ENCODE measurements around the gene SYT3.
A peak's percentile ranks its signal among the peaks of the same experiment; 100 is the strongest.
"Not testable (repeated sequence)": the region's sequence is repeated elsewhere in the genome, so short reads cannot be mapped to it uniquely, and the experiment has no call there.

The SYT3 gene

DNA sequence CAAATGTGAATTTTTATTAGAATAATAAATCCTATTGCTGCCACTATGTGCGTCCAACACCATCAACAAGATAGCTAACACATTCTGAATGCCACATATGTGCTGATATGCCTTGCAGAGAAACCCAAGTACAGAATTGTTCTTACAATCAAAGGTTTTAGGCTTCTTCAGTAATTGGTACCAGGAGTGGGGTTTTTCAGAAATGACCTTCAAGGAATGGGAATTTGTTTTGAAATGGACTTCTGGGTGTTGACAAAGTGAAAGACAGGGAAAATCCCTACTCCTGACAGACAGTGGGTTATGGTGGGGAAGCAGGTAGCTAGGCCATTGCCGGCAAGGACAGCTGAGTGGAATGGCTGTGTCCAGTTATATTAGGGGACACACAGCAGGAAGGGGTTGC, 5.7 kb downstream of the SYT3 start:
- DNase-seq, result no peak

DNA sequence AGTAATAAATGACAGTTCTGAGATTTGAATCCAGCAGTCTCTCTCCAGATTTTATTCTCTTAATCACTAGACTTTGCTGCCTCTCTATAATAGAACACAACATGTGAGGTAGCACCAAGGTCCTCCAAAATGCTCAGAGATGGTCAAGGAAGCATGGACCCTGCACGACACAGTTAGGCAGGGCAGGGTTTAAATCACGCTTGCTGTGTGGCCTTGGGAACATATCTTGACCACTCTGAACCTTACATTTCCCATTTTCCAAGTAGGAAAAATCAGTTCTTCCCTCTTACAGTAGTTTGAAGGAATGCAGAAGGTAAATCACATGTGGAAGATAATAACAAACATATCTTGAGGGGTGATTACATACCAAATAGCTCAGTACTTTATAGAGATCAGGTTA, 6.3 kb downstream of the SYT3 start:
- DNase-seq, result no peak

DNA sequence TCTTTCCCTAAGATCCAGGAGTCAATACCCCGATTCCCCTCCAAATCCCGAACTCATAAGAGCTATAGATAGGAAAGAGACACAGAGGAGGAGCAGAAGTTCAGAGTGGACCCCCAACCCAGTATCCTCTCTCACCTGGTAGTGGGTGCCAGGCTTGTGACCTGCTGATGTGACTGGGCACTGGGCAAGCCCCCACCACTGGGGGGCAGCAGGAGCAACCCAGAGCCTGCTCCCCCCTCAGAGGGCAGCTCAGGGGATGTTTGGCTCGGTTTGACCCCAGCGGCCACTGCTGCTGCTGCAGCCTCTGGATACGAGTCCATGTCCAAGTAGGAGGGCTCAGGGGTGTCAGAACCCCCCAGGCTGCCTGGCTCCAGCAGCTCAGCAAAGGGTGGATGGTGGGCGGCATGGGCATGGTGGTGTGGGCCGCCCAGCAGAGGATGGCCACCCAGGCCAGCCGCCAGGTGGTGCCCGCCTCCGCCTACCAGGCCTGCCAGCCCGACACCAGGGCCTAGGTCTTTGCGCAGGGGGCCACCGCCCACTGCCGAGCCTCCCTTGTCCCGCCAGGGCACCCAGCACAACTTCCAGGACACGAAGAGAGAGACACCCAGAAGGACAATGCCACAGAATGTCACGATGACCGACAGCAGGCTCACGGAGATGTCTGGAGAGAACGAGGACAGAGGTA, 7.4 kb downstream of the SYT3 start:
- DNase-seq, result no peak

DNA sequence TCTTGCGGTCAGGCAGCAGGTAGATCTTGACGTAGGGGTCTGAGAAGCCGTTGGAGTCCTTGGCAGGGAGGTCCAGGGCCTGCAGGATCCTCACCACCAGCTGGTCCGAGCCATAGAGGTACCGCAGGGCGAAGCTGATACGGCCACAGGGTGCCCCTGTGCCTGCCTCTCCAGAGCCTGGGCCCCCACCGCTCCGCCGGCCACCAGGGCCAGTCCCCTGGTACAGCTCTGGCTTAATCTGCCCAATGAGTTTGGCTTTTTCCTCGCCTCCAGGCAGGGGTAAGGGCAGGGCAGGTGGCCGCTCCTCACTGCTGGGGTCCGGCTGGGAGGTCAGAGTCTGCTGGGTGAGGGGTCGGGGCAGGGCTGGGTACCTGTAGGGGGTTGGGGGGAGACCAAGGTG, 9.9 kb downstream of the SYT3 start:
- no peak for DNase-seq

DNA sequence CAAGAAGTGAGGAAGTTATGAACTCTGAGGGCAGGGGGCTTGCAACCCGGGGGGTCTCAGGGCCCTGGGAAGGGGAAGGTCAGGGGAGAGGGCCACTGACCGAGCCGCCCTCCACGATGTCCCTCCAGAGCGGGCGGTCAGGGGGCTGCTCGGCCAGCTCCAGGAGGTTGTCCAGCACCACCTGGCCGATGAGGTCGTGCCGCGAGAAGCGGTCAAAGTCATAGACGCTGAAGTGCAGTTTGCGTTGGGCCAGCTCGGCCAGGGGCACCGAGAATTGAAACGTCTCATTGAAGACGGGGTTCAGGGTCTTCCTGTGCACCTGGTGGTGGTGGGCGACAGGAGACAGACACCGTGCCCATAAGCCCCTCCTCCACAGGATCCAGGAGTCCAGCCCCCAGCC, 10.5 kb downstream of the SYT3 start:
- no peak for DNase-seq

DNA sequence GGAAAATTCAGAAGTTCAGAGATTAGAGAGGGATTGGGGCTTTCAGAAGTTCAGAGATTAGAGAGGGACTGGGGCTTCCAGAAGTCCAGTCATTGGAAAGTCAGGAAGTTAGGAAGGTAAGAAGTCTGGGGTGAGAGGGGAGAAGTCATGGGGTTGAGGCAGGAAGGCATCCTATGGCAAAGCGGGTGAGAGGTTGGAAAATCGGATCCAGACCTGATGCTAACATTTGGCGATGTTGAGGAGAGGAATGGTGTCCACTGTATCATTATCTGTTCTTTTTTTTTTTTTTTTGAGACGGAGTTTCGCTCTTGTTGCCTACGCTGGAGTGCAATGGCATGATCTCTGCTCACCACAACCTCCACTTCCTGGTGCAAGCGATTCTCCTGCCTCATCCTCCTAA, 11.1 kb downstream of the SYT3 start:
- DNase-seq, result no peak

DNA sequence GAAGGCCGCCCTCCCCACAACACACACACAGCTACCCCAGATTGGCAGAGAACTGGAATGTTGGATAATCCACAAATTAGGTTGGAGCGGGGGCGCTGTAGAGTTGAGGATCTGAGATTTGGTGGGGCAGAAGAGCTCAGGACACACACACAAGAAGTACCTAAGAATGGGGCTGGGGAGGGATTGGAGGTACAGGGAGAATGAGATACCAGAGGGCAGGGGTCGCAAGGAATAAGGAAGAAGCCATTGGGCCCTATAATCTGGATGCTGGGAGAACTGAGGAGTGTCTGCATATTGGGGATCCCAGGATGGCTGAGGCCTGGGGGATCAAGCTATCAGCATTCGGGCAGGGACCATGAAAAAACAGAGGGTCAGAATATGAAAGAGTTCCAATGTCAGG, 11.5 kb downstream of the SYT3 start:
- DNase-seq, result no peak

DNA sequence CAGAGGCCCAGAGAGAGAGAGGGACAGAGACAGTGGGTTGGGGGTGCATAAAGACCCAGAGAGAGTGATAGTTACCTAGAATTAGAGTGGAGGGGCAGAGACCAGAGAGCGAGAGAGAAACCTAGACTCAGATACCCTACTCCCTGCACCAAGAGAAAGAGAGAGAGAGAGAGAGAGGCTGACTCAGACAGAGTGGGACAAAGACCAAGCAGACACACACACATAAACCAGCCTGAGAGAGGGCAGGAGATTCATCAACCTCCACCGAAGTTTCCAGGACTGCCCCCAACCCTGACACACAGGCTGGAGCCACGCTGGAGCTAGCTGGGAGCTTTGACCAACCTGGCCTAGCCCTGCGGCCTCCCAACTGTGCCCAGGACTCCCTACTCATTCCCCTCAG, 12.9 kb downstream of the SYT3 start:
- DNase-seq, result no peak

DNA sequence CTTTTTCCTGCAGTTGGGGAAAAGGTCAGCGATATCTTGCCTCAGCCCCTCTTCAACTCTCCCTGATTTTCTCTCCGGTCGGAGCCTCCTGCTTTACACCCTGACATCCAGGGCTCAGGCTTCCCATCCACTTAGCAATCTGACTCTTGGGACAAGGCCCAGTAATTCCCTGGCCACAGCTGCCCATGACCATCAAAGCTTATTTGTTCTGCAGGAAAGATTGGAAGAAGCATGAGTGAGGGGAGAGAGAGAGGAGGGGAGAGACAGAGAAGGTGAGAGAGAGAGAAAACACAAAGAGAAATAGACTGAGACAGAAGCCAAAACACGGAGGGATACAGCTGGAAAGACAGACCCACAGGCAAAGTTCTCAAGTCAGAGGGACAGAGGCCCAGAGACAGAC, 13.7 kb downstream of the SYT3 start:
- DNase-seq, result no peak

DNA sequence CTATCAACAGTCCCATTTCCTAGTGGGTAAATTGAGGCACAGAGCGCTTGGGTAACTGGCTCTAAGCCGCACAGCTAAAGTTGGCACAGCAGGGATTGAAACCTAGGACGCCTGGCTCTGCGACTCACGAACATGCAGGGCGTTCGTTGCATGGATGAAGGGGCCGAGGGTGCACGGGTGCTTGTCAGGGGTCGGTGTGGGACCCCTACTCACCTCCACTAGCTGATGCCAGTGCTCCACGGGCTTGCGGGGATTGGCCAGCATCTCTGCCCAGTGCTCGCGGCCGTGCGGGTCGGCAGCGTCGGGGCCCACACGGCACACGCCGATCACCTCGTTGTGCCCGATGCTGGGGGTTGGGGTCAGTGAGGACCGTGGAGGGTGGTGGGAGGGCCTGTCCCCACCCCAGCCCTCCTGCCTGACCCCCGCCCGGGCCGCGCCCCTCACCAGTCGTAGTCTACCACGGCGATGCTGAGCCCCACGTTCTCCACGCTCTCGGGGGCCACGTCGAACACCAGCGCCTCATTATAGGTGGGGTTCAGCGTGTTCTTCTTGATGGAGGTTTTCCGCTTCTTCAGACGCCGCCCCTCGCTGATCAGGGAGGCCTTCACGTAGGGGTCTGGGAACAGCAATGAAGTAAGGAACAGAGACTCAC, 14.6 kb downstream of the SYT3 start:
- no peak for DNase-seq

DNA sequence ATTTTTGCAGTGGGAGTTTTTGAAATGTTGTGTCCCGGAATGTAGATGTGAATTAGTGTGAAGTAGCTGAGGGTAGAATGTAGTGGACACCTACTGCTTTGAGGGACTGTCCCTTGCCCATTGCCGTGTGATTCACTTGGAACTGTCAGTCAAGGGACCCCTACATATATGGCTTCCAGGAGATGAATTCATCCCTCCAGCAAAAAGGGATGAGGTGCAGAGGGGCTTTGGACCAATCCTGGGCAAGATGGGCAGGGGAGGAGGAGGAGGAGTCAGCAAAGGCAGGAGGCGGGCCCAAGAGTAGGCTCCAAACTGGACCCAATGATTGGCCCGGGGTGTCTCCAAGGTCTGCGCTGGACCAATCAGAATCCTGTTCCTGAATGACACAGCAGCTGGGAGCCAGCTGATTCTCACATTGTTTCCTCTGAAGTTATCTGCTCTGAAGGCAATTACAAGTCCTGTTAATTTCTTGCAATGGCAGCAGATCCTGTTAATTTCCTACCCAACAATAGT, 19.2 kb downstream of the SYT3 start:
- DNase-seq, result not testable (repeated sequence)

DNA sequence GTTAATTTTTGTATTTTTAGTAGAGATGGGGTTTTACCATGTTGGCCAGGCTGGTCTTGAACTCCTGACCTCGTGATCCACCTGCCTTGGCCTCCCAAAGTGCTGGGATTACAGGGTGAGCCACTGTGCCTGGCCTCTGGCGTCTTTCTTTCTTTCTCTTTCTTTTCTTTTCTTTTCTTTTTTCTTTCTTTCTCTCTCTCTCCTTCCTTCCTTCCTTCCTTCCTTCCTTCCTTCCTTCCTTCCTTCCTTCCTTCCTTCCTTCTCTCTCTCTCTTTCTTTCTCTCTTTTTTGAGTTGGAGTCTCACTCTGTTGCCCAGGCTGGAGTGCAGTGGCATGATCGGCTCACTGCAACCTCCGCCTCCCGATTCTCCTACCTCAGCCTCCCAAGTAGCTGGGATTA, 20.5 kb downstream of the SYT3 start:
- DNase-seq, result not testable (repeated sequence)

DNA sequence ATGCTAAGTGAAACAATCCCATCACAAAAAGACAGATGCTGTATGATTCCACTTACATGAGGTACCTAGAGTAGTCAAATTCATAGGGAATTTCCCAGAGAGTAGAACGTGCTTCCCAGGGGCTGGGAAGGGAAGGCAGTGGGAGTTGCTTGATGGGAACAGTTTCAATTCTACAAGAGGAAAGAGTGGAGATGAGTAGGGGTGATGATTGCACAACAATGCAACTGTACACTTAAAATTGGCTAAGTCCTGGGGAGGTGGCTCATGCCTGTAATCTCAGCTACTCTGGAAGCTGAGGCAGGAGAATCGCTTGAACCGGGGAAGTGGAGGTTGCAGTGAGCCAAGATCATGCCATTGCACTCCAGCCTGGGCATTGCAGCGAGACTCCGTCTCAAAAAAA, 21.3 kb downstream of the SYT3 start:
- not testable (repeated sequence) for DNase-seq

DNA sequence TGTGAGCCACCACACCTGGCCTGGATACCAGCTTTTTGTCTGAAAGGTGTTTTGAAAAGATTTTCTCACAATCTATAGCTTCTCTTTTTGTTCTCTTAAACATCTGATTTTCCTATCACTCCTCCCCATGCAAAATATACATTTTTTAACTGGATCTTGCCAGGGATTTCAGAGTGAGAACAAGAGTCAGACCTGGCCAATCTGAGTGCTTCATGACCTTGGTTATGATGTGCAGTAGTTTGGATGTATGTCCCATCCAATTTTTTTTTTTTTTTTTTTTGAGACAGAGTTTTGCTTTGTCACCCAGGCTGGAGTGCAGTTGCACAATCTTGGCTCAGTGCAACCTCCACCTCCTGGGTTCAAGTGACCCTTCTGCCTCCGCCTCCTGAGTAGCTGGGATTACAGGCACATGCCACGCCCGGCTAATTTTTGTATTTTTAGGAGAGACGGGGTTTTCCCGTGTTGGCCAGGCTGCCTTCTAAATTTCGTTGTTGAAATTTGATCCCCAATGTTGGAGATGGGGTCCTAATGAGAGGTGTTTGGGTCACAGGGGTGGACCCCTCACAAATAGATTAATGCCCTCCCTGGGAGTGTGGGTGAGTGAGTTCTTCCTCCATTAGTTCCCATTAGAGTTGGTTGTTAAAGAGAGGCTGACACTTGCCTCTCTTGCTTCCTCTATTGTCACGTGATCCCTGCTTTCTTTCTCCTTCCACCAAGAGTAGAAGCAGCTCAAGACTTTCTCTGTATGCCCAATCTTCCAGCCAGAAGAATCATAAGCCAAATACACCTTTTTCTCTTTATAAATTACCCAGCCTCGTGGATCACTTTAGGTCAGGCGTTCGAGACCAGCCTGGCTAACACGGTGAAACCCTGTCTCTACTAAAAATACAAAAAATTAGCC, 26.9 kb downstream of the SYT3 start:
- not testable (repeated sequence) for DNase-seq

DNA sequence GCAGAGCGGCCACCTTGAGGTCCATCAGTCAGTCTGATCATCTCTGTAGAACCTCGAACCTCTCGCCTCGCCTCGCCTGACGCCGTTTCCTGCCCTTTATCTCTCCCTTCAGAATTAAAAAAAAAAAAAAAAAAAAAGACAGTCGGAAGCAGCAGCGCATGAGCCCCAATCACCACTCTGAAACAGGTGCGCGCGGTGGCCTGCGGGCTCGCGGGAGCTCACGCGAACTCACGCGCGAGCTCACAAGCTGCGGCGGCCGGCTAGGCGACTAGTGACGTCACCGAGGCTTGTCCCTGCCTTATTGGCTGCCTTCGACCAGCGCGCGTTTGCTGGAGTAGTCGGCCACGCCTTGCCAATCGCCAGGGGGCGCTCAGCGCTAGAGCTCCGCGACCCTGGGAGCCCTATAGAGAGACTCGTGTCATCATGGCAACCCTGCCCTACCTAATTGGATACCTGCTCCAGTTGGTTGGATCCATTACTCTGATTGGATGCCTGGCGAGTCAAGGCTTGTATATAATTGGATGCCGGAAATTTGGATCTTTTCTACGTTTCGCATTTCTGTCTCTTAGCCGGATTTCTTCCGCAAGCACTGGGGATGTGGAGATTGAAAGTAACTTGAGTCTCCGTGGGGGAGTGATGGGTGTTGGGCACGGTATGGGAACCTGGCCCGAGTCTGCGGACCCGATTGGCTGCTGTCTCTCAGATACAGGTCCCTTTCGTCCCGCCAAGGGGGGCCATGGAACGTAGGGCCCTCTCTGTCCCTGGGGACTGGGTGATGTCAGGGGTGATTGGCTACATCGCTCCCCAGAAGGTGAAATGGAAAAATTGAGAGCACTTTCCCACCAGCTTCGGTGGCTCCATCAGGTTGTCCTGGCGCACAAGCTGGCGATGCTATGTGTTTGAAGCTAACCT, 31.6 kb downstream of the SYT3 start:
- DNase-seq, result peak; percentile 63

DNA sequence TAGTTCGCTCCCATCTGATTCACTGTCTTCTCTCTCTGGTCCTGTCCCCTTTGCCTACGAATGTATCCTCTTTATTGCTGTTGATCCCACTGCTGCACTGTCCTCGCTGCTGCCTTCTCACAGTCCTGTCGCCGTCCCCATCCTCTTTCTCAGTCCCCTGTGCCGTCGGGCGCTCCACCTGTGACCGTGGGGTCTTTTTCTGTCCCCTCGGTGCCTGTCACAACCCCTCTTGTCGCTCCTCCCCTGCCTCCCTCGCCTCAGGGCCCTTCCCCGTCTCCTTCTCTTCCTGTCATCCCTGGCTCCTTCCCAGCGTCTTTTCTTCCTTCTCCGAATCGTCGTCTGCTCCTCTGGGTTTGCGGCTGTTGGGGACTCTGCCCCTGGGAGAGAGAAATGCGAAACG, 32.3 kb downstream of the SYT3 start:
- DNase-seq, result no peak

DNA sequence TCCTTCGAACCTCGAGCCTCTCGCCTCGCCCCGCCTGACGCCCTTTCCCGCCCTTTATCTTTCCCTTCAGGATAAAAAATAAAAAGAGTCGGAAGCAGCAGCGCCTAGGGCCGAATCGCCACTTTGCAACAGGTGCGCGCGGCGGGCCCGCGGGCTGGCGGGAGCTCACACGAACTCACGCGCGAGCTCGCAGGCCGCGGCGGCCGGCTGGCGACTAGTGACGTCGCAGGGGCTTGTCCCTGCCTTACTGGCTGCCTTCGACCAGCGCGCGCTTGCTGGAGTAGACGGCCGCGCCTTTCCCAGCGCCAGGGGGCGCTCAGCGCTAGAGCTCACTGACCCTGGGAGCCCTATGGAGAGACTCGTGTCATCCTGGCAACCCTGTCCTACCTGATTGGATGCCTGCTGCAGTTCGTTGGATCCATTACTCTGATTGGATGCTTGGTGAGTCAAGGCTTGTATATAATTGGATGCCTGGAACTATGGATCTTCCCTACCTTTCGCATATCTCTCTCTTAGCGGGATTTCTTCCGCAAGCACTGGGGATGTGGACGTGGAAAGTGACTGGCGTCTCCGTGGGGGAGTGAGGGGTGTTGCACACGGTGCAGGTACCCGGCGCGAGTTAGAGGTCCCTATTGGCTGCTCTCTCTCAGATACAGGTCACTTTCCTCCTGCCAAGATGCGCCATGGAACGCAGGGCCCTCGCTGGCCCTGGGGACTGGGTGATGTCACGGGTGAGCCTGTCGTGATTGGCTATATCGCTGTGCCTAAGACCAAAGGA, 33.4 kb downstream of the SYT3 start:
- DNase-seq, result not testable (repeated sequence)

DNA sequence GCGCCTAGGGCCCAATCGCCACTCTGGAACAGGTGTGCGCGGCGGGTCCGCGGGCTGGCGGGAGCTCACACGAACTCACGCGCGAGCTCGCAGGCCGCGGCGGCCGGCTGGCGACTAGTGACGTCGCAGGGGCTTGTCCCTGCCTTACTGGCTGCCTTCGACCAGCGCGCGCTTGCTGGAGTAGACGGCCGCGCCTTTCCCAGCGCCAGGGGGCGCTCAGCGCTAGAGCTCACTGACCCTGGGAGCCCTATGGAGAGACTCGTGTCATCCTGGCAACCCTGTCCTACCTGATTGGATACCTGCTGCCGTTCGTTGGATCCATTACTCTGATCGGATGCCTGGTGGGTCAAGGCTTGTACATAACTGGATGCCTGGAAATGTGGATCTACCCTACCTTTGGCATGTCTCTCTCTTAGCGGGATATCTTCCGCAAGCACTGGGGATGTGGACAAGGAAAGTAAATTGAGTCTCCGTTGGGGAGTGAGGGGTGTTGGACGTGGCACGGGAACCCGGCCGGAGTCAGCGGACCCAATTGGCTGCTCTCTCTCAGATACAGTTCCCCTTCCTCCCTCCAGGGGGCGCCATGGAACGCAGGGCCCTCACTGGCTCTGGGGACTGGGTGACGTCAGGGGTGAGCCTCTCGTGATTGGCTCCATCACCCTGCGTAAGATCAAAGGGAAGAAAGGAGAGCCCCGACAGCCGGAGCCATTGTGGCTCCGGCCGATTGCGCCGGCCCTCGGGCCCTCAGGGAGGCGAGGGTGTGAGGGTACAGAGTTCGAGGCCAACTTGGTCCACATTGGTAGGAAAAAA, 35.2 kb downstream of the SYT3 start:
- not testable (repeated sequence) for DNase-seq

DNA sequence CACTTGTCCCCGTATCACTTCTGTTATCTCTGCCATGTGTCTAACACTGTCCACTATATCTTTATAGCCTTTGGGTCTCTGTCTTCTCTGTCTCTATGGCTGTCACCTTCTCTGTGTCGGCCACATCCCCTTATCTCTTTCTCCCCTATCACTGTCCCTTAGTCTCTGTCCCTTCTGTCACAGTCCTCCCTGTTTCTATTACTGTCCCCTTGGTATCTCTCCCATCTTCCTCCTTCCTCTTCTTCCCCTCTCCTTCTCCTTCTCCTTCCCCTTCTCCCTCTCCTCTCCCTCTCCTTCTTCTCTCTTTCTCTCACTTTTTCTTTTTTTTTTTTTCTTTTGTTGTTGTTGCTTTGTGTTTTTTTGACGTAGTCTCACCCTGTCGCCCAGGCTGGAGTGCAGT, 36.7 kb downstream of the SYT3 start:
- DNase-seq, result no peak

DNA sequence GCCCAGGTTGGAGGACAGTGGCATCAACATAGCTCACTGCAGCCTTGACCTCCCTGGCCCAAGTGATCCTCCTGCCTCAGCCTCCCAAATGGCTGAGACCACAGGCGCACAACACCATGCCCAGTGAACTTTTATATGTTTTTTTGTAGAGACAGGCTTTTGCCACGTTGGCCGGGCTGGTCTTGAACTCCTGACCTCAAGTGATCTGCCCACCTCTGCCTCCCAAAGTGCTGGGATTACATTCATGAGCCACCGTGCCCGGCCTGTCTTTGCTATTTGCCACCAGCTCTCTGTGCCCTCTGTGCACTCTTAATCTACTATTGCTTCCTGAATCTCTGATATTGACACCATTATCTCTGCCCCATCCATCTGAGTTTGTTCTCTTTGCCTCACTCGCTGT, 37.2 kb downstream of the SYT3 start:
- DNase-seq, result no peak

DNA sequence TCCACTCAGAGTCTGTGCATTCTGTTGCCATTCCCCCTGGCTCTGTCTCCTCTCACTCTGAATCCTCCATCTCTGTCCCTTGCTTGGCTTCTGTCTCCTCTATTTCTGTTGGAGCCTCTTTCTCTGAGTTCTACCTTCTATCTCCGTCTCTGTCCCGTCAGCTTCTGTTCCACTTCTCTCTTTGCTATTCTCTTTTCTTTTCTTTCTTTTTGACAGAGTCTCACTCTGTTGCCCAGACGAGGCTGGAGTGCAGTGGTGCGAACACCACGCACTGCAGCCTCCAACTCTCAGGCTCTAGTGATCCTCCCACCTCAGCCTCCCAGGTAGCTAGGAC, 37.6 kb downstream of the SYT3 start:
- DNase-seq, result no peak

Measured in stimulated activated naive CD4-positive, alpha-beta T cell treated with Interleukin-2 at 50 U/mL for 16 hours (primary cell).